Activated naive CD4-positive, alpha-beta T cell treated with anti-CD3 and anti-CD28 coated beads for 36 hours (primary cell): ENCODE results near the gene ZFAND5. TPM values are rescaled to one million over a fixed set of nuclear protein-coding genes. Genes with fewer than 3 reads are reported as not detected.

Experiments used
- CTCF ChIA-PET: fragments of 350-600 bp; sonication (Branson Sonifier 250); formaldehyde crosslinking; loops from one replicate; lab custom pipeline; 2021; ENCODE audit warnings: antibody characterized with exemption; lab: Charles Lee
- DNase-seq: peaks from one replicate; pipeline ENCODE4 v3.0.0-alpha.2; 2020
- H3K27ac Mint-ChIP-seq: one replicate; pipeline ENCODE4 v1.8.0; 2021; ENCODE audit warnings: mild to moderate bottlenecking, mixed read lengths
- H3K27me3 Mint-ChIP-seq: one replicate; pipeline ENCODE4 v1.8.0; 2021; ENCODE audit warnings: low read depth, mixed read lengths
- H3K36me3 Mint-ChIP-seq: one replicate; pipeline ENCODE4 v1.8.0; 2021; ENCODE audit warnings: low read depth, mixed read lengths
- H3K4me1 Mint-ChIP-seq: one replicate; pipeline ENCODE4 v1.8.0; 2021; ENCODE audit warnings: low read depth, mixed read lengths
- H3K4me3 Mint-ChIP-seq: one replicate; pipeline ENCODE4 v1.8.0; 2021; ENCODE audit warnings: mild to moderate bottlenecking, moderate library complexity, mixed read lengths
- H3K9me3 Mint-ChIP-seq: one replicate; pipeline ENCODE4 v1.8.0; 2021; ENCODE audit warnings: mixed read lengths
- intact Hi-C: fragments of 100-400 bp; cut with micrococcal nuclease; formaldehyde crosslinking; loops from one replicate; pipeline ENCODE4 v1.15.1; 2023
- total RNA-seq, 2 experiments: library from RNA; stranded (reverse); gene quantifications; one replicate each; pipeline ENCODE4 v1.2.3, GENCODE V29; 2021

ZFAND5 gene
- total RNA-seq, 2 experiments from 2014 or later, result 71.9 to 73.2 TPM

- intact Hi-C loops, result loop anchor here (5.0 to 10.0 kb wide), 3 partner anchors 68 to 1796 kb away; partner anchors contain the start of gene CEMIP2
- no peaks in the 10 kb centered on the region for H3K27me3 Mint-ChIP-seq
- CTCF ChIA-PET, result no interaction called here
- H3K9me3 Mint-ChIP-seq, result no peaks in the 10 kb centered on the region
- no peak for DNase-seq
- H3K27ac Mint-ChIP-seq, result peak overlapping the region; percentile 36
- H3K4me3 Mint-ChIP-seq, result no peak overlapping the region
- peaks cover 59% of the 10 kb centered on the region for H3K36me3 Mint-ChIP-seq
- H3K4me1 Mint-ChIP-seq, result peaks cover 68% of the 10 kb centered on the region
These were observed 4.7 kb downstream of the ZFAND5 start for GRCh38 chr9:72360324-72360723.

DNA sequence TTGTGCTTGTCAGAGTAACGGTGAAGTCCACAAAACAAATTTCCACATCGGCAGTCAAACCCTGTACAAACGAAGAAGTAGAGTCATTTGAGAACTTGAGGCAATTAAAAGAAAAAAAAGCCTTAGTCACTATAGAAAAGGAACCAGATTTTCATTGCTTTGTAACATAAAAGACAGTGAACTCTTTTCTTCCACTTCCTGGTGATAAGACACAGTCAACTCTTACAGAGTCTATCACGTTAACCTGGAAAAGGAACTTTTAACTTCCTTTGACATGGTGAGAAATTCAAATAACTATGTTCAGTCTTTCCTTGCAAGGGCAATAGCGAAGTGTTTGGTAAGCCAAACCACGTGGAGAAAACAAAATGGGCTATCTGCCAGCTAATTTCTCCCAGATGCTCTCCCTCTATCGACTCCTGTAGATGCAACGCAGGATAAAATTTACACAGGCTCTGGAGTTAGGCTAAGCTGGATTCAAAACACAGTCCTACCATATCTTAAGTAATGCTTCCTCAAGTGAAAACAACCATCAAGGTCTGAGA lies 8.9 kb downstream of the ZFAND5 start:
- Mint-ChIP-seq H3K36me3 (peaks cover 56% of the 10 kb centered on the region), H3K9me3 (no peaks in the 10 kb centered on the region), H3K27ac (peak overlapping the region; percentile 71), H3K4me3 (no peak overlapping the region), H3K4me1 (peaks cover 54% of the 10 kb centered on the region), H3K27me3 (no peaks in the 10 kb centered on the region)
- intact Hi-C loops, result loop anchor here (1.0 kb wide), 1 partner anchor 8 kb away; no protein-coding TSS in a partner anchor
- CTCF ChIA-PET, result interaction anchor here (1.0 to 1.2 kb wide), 3 partner anchors 9 to 75 kb away, joined by 3 to 6 read pairs (median 5); partner anchors contain the start of gene ZFAND5
- no peak for DNase-seq

DNA sequence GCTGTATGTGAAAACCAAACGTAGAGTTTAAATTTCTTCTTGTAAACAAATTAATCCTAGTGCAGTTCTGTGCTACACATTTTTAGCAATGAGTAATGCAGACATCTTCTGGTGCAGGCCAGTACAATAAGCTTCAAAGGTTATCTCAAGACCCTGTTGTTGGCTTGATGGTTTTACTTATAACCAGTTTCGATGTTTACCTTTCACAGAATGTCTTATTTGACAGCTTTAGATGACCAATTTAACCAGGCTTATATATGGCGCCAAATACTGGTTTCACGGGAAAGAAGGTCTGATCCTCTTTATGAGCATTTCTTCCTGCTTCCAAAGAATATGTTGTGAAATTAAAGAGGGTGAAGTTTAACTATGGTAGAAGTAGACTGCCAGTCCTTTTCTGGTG lies 9.9 kb downstream of the ZFAND5 start:
- Mint-ChIP-seq H3K4me1 (peaks cover 47% of the 10 kb centered on the region), H3K27me3 (no peaks in the 10 kb centered on the region), H3K9me3 (no peaks in the 10 kb centered on the region), H3K27ac (peak overlapping the region; percentile 9), H3K36me3 (peaks cover 48% of the 10 kb centered on the region), H3K4me3 (no peak overlapping the region)
- intact Hi-C loops, result no loop called here
- no peak for DNase-seq
- CTCF ChIA-PET, result no interaction called here

- intact Hi-C loops, result no loop called here
- Mint-ChIP-seq H3K4me3 (no peak overlapping the region), H3K27ac (no peak overlapping the region), H3K4me1 (peaks cover 47% of the 10 kb centered on the region), H3K9me3 (no peaks in the 10 kb centered on the region), H3K27me3 (no peaks in the 10 kb centered on the region), H3K36me3 (peaks cover 48% of the 10 kb centered on the region)
- CTCF ChIA-PET, result no interaction called here
- no peak for DNase-seq
These were observed 10.3 kb downstream of the ZFAND5 start for GRCh38 chr9:72354704-72355103.

DNA sequence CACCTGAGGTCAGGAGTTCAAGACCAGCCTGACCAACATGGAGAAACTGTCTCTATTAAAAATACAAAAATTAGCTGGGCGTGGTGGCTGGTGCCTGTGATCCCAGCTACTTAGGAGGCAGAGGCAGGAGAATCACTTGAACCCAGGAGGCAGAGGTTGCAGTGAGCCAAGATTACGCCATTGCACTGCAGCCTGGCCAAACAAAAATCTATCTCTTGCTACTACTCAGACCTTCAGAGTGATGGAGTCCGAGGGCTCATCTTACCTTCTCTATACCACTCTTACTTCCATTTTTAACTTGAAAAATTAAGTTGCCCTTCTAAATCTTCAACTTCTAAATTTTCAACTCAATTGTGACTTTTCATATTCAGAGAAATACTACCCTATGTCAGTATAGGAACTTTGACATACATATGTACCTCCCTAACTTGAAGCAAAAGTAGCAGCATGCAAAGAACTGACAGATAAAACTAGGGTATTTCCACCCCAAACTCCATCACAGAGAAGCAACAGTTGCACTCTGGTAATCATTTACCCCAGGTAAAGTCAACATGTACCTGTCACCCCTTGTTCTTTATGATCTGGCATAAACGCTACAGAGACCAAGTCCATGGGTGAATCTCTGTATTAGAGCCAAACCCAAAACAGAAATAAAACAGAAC lies 11.4 kb downstream of the ZFAND5 start:
- Mint-ChIP-seq H3K36me3 (peaks cover 40% of the 10 kb centered on the region), H3K27me3 (no peaks in the 10 kb centered on the region), H3K4me1 (peaks cover 38% of the 10 kb centered on the region), H3K27ac (no peak overlapping the region), H3K4me3 (no peak overlapping the region), H3K9me3 (no peaks in the 10 kb centered on the region)
- intact Hi-C loops, result no loop called here
- CTCF ChIA-PET, result interaction anchor here (0.6 kb wide), 1 partner anchor 185 kb away, joined by 3 read pairs; no protein-coding TSS in a partner anchor
- no peak for DNase-seq

DNA sequence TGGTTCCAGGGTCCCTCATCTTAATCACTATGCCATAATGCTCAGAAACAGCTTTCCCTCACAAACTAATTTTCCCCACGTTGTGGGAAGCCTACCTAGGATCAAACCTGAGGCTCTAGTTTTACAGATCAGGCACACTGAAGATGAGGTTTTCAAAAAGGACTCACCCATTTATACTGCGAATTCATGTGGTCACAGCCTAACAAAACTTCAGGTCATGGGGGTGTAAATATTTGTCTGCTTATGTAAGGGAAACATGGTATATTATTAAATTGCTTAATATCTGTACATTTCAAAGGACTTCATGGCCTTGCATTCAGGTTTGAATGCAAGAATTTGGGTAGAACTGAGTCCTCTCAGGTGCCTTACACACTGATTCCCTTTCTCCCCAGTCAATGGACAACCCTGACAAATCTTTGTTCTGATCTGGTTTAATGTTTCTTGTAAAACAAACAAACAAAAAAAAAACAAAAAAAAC lies 12.1 kb downstream of the ZFAND5 start:
- Mint-ChIP-seq H3K36me3 (peaks cover 37% of the 10 kb centered on the region), H3K4me1 (peaks cover 31% of the 10 kb centered on the region), H3K9me3 (no peaks in the 10 kb centered on the region), H3K4me3 (no peak overlapping the region), H3K27ac (no peak overlapping the region), H3K27me3 (no peaks in the 10 kb centered on the region)
- DNase-seq, result no peak
- intact Hi-C loops, result no loop called here
- CTCF ChIA-PET, result interaction anchor here (0.6 kb wide), 1 partner anchor 186 kb away, joined by 3 read pairs; no protein-coding TSS in a partner anchor

DNA sequence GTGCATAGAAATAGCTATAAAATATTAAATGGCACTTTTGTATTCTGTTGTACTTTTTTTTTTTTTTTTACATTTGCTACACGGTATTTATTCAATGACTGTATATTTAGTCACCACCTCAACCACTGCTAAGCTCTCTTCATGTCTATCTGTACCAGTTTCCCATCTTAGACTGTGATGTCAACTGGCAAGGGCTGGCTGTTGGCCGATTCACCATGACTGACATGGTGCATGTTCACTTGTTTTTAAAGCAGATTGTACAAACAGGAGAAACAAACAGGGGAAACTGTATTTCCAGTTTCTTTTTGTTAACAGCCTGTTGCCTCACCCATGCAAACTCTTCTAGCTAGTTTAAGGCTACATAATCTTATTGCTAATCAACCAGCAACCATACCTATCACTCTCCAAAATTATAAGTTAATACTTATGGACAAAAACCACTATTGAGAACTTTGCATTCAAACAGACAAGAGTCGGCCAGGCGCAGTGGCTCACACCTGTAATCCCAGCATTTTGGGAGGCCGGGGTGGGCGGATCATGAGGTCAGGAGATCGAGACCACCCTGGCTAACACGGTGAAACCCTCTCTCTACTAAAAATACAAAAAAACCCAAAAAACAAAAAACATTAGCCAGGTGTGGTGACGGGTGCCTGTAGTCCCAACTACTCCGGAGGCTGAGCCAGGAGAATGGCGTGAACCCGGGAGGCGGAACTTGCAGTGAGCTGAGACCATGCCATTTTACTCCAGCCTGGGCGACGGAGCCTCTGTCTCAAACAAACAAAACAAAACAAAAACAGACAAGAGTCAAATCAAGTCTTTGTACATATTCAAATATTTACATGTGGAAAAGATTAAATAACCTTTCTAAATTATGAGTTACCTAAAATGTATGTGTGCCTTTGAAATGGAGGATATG lies 13.2 kb downstream of the ZFAND5 start:
- CTCF ChIA-PET, result interaction anchor here (0.6 kb wide), 2 partner anchors 56 to 552 kb away, joined by 4 read pairs; no protein-coding TSS in a partner anchor
- Mint-ChIP-seq H3K4me3 (no peak overlapping the region), H3K36me3 (peaks cover 28% of the 10 kb centered on the region), H3K9me3 (no peaks in the 10 kb centered on the region), H3K27me3 (no peaks in the 10 kb centered on the region), H3K27ac (no peak overlapping the region), H3K4me1 (peaks cover 22% of the 10 kb centered on the region)
- intact Hi-C loops, result no loop called here
- DNase-seq, result no peak

GRCh38 chr9:72349911-72350310 lies 15.1 kb downstream of the ZFAND5 start:
- no peak for DNase-seq
- CTCF ChIA-PET, result no interaction called here
- H3K27me3 Mint-ChIP-seq, result no peaks in the 10 kb centered on the region
- H3K36me3 Mint-ChIP-seq, result peaks cover 12% of the 10 kb centered on the region
- no peak overlapping the region for H3K4me3 Mint-ChIP-seq
- intact Hi-C loops, result no loop called here
- peaks cover 9% of the 10 kb centered on the region for H3K4me1 Mint-ChIP-seq
- no peaks in the 10 kb centered on the region for H3K9me3 Mint-ChIP-seq
- H3K27ac Mint-ChIP-seq, result no peak overlapping the region

- peaks cover 7% of the 10 kb centered on the region for H3K36me3 Mint-ChIP-seq
- CTCF ChIA-PET, result no interaction called here
- peaks cover 9% of the 10 kb centered on the region for H3K4me1 Mint-ChIP-seq
- no peak overlapping the region for H3K27ac Mint-ChIP-seq
- H3K9me3 Mint-ChIP-seq, result no peaks in the 10 kb centered on the region
- intact Hi-C loops, result no loop called here
- H3K4me3 Mint-ChIP-seq, result no peak overlapping the region
- no peaks in the 10 kb centered on the region for H3K27me3 Mint-ChIP-seq
- no peak for DNase-seq
These were observed 15.8 kb downstream of the ZFAND5 start for GRCh38 chr9:72349240-72349639.

- intact Hi-C loops, result no loop called here
- no peaks in the 10 kb centered on the region for H3K36me3 Mint-ChIP-seq
- CTCF ChIA-PET, result no interaction called here
- H3K4me1 Mint-ChIP-seq, result peaks cover 11% of the 10 kb centered on the region
- no peak for DNase-seq
- no peaks in the 10 kb centered on the region for H3K9me3 Mint-ChIP-seq
- no peak overlapping the region for H3K27ac Mint-ChIP-seq
- H3K27me3 Mint-ChIP-seq, result no peaks in the 10 kb centered on the region
- H3K4me3 Mint-ChIP-seq, result no peak overlapping the region
These were observed 18.7 kb downstream of the ZFAND5 start for GRCh38 chr9:72346333-72346732.

DNA sequence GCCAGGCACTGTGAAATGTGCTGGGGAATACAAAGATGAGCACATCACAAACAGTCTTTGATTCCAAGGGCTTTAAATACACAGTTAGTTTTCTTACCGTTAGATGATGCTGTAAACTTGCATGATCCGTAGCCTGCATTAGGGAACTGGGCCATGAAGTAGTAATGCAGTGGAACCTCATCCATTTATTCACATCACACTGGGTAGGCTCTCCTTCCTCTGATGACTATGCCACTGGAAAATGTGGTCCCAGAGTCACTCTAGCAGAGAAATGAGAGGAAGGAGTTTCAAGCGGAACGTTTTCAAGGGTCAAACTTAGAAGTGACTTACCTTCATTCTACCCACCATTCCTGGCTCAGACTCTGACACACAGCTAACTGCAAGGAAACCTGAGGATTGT lies 26.4 kb downstream of the ZFAND5 start:
- H3K27ac Mint-ChIP-seq, result no peak overlapping the region
- CTCF ChIA-PET, result no interaction called here
- H3K4me1 Mint-ChIP-seq, result peaks cover 2% of the 10 kb centered on the region
- intact Hi-C loops, result no loop called here
- no peaks in the 10 kb centered on the region for H3K36me3 Mint-ChIP-seq
- no peaks in the 10 kb centered on the region for H3K9me3 Mint-ChIP-seq
- no peak overlapping the region for H3K4me3 Mint-ChIP-seq
- H3K27me3 Mint-ChIP-seq, result no peaks in the 10 kb centered on the region
- no peak for DNase-seq

DNA sequence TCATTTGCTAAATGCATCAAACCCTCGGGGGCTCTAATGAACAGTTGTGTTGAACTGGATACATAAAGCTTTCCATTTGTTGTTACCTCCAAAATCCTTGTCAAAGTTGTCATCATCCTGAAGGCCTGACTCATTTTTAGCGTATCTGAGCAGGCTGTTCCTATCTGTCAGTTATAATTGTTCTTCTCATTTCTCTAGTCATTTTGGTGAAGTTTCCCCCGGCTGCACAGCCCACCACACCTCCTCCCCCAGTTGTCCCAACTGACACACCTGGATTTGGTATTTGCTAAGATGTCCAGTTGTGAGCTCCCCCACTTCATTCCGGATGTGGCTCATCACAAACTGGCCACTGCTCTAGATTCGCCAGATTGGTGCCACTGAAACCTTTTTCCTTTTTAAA lies 27.7 kb downstream of the ZFAND5 start:
- Mint-ChIP-seq H3K36me3 (no peaks in the 10 kb centered on the region), H3K4me3 (no peak overlapping the region), H3K9me3 (no peaks in the 10 kb centered on the region), H3K27ac (no peak overlapping the region), H3K4me1 (no peaks in the 10 kb centered on the region), H3K27me3 (no peaks in the 10 kb centered on the region)
- no peak for DNase-seq
- intact Hi-C loops, result no loop called here
- CTCF ChIA-PET, result interaction anchor here (1.2 kb wide), 1 partner anchor 254 kb away, joined by 4 read pairs; no protein-coding TSS in a partner anchor
